GM21447 (cell line): ENCODE data around the gene ROR2.

ENCODE experiments used
- ATAC-seq: cut with Tn5 transposase; IDR thresholded peaks from one replicate; pipeline ENCODE4 v1.9.1; 2021; ENCODE audit not compliant: unreplicated experiment

The ROR2 gene

GRCh38 chr9:91589101-91589553, 360.9 kb downstream of the ROR2 start:
- ATAC-seq, result no peak

DNA sequence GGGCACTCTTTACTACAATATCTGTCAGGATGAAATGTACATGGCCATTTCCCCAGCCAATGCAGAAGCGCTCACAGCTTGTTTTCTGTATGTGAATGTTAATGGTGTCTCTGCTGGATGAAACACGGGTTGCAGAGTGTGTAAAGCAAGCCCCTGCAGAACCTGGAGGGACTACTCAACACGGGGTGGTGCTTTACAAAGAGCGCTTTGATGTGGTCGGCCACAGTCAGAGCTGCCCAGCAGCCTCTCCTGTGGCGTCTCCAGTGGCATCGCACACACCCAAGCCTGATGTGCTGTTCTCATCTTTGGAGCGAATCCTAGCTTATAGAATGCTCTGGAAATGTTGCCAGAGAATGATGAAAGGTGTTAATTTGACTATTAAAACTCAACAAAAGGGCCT, 363.7 kb downstream of the ROR2 start:
- ATAC-seq, result no peak

GRCh38 chr9:91583966-91584365, 366.1 kb downstream of the ROR2 start:
- no peak for ATAC-seq

GRCh38 chr9:91583161-91583875, 366.7 kb downstream of the ROR2 start:
- no peak for ATAC-seq

DNA sequence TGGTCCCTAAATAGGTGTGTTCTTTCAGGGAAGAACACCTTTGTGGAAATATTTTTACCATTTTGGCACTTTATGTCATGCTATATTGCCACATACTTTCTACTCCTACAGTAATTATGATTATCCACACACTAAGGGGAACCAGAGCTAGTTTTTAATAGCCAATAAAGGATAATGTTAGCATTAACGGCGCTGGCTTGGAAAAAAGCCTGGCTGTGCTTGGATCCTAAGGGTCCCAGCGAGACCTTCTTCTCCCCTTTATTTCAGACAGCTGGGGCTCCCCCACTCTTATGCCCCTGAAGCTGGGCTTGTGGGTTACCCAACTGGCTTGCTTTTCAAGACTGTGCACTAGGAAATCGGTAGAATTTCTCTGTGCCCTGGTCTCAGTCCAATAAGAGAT, 367.8 kb downstream of the ROR2 start:
- no peak for ATAC-seq

- no peak for ATAC-seq
These were observed 369.9 kb downstream of the ROR2 start for GRCh38 chr9:91580136-91580535.

- no peak for ATAC-seq
These were observed 371.1 kb downstream of the ROR2 start for GRCh38 chr9:91578911-91579310.

DNA sequence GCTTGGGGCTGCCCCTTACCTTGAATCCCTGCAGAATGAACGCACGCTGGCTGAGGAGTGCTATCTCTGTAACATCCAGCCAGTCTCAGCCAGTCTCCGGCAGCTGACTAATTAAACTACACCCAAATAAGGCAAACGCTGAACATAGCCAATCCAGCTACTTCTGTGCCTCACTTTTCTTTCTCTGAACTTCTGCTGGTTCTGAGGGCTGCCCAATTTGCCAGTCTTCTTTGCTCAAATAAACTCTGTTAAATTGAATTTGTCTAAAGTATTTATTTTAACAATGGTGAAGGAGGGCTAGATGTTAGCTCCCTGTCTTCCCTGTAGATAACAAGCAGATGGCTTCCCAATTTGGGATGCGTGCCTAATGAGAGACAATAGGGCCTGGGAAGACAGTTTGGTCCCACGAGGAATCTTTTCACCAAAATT, 372.4 kb downstream of the ROR2 start:
- no peak for ATAC-seq

DNA sequence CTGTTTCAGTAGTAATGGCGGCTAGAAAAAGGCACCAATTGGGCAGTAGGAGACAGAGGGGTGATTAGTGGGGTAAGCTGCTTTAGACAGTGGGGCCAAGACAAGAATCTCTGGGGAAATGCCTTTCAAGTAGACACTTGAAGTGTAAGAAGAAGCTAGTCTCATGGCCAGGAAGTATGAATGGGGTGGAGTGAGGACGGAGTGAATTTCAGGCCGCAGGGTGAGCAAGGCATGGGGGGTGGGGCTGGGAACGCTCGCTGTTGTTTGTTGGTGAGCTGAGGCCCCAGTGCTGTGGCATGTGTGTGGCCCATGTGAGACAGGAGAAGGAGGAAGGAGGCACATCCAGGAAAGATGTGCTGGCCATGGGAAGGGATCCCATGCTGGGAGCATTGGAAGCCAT, 377.2 kb downstream of the ROR2 start:
- no peak for ATAC-seq

DNA sequence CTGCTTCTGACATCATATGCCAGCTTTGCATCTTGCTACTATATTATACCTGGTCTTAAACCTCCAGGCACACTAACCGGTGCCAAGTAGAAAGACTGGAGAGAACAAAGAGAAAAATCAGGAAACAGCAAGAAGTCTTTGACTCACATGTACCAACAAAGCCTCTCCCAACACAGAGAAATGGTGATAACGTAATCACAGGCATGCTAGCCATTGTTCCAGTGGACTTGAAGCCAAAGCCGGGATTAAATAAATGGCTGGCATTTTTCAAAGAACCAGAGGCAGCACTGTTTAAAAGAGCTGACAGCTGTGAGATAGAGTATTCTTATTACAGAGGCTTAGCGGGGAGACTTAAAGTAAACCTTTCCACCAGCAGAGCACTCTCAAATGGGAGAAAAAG, 378.0 kb downstream of the ROR2 start:
- no peak for ATAC-seq

- no peak for ATAC-seq
These were observed 379.0 kb downstream of the ROR2 start for GRCh38 chr9:91571036-91571435.

DNA sequence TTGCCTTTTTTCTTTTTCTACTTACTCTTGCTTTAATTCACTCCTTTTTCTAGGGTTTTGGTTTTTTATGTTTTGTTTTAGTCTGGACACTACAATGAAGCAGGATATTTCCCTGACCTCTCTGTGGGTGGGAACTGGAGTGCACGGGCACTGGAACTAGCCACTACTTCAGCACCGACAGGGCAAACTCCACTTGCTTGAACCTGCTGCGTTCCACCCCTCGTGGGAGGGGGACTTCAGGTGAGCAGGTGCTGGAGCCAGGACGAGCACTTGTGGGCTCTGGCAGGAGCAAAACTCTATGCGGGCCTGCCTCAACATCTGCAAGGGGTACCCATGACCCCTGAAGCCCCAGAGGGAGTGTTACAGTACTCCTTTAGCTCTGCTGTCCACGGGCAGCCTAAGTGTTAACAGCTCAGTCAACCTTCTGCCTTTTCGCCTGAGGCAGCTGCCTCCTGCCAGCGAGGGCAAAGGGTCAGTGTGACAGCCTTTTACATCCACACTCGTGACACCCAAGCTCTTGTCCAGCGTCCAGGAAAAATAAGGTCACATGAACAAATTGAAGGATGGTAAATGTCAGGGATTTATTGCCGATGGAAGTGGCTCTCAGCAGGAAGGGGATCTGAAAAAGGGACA, 382.3 kb downstream of the ROR2 start:
- no peak for ATAC-seq

DNA sequence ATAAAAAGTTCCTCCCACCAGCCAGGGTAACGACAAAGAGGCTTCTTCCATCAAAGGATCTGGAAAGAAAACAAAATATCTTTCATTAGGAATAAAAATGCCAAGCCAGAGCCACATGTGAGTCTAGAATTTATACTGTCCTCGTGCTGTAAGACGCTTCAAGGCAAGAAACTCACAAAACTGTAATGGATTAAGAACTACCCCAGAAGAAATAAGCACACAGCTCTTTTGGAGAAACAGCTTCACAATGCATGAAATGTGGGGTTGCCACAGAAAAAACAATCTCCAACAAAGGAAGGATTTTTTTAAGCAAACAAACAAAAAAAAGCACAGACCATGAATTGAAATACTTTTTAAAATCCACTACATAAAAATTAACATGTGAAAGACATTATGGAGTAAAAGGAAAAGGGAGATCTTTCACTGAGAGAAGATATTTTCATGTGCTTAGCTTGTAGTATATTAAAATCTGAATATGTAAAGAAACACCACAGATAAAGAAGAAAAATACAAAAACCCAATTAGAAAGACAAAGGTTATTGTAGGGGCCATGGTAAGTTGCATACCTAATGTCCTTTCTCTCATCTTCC, 385.9 kb downstream of the ROR2 start:
- no peak for ATAC-seq

DNA sequence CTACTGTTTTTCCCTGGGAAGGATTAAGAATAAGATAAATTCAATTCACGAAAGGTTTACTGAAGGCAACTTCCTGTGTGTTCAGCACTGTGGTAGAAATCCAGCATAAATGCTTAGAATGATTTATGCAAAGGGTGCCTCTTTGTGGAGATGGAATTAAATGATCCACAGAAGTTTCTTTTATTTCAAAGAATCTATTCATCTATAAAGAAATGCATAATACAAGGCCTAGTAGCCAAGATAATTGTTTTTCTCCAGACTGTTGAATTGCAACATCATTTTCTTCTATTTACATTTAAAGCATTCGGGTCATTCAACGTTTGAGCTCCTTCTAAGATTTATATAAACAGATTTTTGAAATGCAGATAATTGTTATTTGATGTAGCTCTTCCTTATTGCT, 387.6 kb downstream of the ROR2 start:
- ATAC-seq, result no peak

GRCh38 chr9:91560301-91560700, 389.7 kb downstream of the ROR2 start:
- no peak for ATAC-seq

- no peak for ATAC-seq
These were observed 391.1 kb downstream of the ROR2 start for GRCh38 chr9:91558879-91559278.

- no peak for ATAC-seq
These were observed 391.6 kb downstream of the ROR2 start for GRCh38 chr9:91558395-91558794.

DNA sequence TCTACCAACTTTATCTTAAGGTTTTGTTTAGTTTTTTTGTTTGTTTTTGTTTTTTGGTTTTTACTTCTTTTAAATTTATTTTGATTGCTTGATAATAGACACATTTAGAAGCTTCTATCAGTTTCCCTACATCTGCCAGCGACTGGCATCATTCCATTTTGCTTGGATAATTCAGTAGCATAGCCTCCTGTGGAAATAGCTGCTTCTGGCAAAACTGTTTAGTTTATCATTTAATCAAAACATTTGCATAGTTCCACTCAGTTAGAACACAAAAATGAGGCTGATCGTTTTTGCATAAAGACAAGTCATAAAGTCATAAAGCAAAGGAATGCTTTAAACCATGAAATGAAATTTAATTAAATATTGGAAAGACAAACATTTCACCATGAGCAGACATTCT, 392.7 kb downstream of the ROR2 start:
- no peak for ATAC-seq

GRCh38 chr9:91555132-91555531, 394.9 kb downstream of the ROR2 start:
- ATAC-seq, result no peak

- no peak for ATAC-seq
These were observed 400.9 kb downstream of the ROR2 start for GRCh38 chr9:91549177-91549576.

DNA sequence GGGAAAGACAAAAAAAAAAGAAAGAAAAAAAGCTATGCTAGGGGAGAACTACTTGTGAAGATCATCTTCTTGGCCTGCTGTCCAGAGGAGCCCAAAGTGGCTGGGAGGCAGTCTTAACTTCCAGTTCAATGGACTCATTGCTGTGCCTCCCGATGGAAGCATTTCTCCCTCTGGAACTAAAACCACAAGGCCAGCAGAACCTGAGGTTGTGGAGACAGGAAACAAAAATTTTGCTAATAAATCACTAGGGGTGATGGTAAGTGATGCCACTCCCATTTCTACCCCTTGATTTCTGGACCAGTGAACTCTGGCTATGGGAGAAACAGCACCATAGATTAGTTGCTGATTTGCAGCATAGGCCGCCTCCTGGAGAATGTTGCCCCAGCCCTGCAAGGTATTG, 402.9 kb downstream of the ROR2 start:
- ATAC-seq, result no peak

DNA sequence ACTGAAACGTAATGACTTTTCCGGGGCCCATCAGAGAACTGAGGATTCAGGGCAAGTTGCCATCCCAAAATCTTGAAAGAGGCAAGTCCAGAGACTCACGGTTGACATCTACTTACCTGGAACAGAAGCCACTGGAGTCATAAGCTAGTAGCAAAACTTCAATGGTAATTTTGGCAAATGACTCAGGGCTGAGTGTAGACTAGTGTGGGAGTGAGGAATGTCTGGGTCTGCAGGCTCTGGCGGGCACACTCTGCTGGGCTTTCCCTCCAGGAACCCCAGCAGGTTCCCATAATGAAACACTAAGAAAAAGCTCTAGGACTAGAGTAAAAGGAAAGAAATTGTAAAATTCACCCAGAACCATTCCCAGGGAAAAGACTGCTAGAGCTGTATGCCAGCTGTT, 403.5 kb downstream of the ROR2 start:
- ATAC-seq, result no peak
